NK-92 treated with Interleukin-12 subunit alpha and Interleukin-12 subunit beta, amount 100 ng/mL, for 24 hours (cell line): ENCODE results near the gene IL18R1.

Experiments
- DNase-seq: peaks from one replicate; lab custom pipeline; 2025; lab: John Stamatoyannopoulos, UW

The IL18R1 gene

DNA sequence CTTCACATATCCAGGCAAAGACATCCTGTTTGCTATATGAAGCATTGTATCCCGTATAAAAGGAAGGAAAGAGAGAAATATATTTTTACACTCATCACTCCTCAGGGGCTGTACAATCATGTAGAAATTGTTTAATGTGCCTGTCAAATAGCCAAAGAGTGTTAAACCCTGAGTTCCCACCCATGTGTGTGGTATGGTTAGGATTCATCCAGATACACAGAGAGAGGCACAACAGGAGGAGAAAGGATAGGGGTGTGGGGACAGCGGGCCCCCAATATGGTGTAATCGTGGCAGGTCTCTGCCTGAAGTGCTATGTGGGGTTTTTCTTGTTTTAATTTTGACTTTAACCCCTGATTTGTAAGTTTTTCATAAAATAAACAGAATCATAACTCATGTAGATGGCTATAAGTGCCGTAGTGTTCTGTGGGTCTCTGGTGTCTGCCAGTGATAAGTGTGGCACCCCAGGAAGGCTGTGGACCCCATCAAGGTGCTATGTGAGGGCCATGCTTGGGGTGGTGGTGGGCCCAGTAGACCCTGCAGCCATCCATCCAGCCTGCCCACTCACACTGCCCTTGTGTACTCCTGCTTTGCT lies 10.2 kb upstream of the IL18R1 start:
- no peak for DNase-seq

DNA sequence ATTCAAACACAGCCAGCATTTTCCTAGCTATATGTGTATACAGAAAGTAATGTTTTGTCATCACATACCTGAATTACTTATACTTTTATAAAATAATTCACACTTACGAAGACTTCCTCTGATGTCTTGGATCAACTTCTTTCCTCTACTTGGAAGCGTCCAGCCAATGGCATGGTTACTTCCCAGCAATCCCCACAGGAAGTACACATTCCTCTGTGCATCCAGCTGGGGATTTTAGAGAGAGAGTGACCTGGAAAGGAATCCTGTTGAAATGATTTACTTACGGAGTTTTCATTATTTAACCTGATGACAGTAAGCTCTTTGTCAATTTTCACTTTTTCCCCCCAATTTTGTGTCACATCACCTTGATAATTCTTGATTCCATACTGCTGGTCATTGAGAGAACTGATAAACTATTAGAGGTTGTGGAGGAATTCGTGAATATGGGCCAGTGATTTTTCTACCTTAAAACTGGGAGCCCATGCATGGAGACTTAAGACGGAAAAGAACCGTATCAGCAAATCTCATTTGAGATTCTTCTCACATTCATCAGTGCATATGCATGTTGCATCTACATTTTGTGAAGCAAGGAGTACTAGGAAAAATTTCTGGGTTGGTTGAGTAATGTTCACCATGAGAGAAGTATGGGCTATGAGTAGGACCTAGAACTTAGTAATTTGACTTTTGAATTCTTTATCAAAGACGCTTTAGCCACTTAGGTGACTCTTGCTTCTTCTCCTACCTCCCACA lies 9.0 kb upstream of the IL18R1 start:
- DNase-seq: no peak

DNA sequence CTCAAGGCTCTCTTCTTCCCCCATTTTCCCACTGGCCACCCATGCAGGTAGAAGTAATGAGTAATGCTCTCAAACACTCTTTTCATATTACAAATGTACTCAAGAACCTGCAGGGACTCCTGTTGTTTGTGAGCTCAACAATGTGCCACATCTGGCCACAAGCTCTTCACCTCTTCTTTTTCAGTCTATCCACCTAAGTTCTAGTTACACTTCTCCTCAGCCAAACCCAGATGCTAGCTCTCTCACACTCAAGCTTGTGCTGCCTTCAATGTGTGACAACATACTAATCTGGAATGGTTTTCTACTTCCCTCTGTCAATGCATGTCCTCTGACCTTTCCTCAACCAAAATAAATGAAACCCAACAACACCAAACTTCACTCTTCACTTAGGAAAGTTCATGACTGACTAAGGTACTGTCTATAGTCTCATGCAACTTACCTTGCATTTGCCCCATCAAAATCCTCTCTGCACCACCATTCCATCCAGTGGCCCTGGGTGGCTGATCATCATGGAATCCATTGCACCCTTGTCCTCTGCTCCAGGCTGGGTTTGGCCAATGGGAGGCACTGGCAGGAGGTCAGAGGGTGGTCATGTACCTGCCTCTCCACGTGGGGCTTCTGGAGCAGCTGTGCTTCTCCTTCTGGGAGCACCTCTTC lies 5.3 kb upstream of the IL18R1 start:
- no peak for DNase-seq

DNA sequence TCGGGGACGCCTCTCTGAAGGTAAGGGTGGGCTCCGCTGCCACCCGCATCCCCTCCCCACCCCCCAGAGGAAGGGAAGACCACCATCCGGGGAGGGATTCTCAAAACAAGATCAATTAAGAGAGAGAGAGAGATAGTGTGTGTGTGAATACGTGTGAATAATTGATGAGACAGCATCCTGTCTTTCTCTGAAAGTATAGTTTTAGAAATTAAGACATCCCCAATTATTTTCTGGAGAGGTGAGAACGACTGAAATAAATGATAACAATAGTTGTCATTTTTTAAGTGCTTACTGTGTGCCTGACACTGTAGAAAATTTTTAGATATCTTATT lies 751 bp downstream of the IL18R1 start:
- DNase-seq: no peak

DNA sequence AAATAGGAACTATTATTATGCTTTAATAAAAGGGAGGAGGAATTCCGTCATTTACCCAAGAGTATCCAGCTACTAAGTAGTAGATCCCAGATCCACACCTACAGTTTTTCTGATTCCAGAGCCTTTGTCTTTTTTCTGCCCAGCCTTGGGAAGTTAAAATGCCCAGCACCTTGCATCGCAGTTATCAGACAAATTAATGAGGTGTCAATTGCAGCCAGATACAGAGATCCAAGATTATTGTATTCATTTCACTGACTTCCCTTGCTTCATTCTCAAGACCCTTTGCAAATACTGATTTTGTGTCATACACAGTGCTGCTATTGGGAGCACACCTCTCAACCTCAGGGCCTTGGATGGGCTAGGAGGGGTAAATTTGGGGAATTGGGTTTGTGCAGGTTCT lies 1.1 kb downstream of the IL18R1 start:
- no peak for DNase-seq

DNA sequence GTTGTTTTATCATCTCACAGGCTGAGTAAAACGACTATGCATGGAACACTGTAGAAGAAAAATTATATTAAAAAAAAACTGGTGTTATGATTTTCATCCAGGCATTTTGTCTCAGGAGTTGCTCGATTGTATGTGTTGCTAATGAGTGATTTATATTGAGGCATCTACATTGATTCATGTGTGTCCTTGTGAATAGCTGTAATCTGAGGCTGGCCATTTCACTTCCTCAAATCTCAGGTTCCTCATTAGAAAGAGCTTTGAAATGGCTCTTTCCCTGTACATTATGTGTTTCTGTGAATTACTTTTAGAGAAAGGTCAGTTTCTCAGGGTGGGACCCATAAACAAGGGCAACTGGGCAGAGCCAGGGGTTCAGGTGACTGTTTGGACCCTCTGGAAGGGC lies 2.3 kb downstream of the IL18R1 start:
- DNase-seq: no peak

DNA sequence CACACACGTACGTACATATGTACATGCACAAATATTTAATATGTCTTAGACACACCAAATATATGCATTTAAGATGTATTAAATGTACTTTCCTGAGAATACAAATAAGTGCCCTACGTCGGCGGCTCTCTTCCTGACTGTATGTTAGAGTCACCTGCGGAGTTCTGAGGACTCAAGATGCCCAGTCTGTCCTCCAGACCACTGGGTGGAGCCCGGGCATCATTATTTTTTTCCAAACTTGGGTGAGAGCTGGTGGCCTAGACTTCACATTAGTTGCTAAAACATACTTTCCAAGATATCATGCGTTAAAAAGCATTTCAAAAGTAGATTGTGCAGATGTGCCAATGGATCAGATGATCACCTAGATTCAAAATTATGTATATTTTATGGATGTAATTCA lies 2.9 kb downstream of the IL18R1 start:
- DNase-seq: peak; percentile 27

DNA sequence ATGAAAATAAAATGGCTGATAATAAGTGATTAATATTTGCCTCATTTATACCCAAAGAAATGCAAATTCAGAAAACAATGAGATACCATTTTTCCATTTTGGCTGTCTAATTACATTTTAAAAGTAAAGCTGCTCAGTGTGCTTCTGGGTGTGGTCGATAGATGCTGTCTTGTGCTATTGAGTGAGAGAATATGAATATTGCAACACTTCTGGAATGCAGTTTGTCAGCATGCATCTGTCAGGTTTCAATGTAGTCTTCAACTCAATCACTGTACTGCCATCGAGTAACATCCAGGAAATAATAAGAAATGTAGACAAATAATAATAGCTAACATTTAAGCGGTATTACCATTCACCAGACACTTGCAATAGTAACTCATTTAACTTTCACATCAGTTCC lies 3.9 kb downstream of the IL18R1 start:
- DNase-seq: no peak

DNA sequence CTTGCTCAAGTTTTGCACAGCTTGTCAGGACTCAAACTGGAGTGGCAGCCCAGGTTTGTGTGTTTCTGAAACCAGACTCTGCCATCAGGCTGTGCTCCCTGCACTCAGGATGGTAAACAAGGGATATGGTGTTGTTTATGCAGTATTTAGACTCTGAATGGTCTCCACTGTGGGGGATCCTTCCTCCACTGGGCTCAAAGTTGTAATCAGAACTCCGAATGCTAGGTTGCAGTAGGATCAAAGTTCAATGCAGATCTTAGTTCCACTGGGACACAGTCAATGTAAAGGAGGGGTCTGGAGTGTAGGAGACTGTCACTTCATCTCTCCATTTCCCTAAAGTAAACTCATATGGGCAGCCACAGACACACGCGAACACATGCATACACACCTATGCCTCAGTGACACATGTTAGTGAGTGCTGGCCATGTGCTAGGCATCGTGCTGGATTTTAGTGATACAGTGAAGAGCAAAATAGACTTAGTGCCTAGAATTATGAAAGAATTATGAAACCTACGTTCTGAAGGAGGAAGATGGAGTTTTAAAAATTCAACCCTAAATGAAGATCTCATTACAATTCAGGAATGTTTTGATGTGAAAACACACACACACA lies 6.1 kb downstream of the IL18R1 start:
- no peak for DNase-seq

DNA sequence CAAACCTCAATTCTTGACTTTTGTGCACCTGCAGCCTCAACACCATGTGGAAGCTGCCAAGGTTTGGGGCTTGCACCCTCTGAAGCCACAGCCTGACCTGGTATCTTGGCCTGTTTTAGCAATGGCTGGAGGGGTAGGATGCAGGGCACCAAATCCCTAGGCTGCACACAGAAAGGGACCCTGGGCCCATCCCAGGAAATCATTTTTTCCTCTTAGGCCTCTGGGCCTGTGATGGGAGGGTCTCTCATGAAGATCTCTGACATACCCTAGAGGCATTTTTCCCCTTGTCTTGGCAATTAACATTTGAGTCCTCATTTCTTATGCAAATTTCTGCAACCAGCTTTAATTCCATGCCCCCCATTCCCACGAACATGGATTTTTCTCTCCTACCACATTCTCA lies 10.2 kb downstream of the IL18R1 start:
- DNase-seq: no peak

DNA sequence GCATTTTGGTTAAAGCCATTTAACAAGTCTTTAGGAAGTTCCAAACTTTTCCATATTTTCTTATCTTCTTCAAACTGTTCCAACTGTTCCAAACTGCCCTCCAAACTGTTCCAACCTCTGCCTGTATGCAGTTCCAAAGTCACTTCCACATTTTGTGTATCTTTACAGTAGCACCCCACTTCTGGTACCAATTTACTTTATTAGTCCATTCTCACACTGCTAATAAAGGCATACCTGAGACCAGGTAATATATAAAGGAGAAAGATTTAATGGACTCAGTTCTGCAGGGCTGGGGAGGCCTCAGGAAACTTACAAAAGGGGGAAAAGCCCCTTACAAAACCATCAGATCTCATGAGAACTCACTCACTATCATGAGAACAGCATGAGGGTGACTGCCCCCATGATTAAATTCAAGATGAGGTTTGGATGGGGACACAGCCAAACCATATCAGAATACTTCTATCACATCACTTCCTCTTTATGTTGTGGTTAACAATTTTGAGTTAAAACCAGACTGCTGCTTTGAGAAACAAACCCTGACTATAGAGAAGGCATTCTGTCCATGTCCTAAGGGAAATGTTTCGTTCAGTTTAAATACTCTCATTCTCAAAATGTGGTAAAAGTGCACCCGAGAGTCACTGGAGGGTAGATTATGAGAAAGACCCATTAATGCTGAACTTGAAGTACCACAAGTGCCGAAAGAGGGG lies 11.0 kb downstream of the IL18R1 start:
- no peak for DNase-seq

DNA sequence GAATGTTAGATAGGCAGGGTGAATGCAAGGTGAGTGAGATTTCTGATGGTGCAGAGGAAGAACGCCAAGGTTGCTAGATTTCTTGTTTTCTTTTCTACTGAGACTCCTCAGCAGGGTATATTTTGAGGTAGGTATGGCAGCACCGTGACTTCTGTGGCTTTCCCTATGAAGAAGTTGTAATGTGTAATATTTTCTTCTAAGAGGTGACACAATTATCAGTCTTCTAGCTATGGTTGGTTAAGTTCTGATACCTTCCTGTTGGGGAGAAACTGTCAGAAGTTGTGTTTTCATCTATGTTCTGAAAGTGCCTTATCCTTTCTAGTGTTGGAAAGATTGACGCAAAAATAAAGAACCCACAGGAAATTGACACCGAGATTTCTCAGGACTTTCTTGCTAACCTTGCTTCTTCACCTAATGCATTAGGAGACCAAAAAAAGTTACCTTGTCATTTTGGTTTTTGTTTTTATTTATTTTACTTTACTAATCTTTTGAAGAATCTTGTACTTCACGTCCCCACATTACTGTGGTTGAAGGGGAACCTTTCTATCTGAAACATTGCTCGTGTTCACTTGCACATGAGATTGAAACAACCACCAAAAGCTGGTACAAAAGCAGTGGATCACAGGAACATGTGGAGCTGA lies 11.9 kb downstream of the IL18R1 start:
- no peak for DNase-seq

DNA sequence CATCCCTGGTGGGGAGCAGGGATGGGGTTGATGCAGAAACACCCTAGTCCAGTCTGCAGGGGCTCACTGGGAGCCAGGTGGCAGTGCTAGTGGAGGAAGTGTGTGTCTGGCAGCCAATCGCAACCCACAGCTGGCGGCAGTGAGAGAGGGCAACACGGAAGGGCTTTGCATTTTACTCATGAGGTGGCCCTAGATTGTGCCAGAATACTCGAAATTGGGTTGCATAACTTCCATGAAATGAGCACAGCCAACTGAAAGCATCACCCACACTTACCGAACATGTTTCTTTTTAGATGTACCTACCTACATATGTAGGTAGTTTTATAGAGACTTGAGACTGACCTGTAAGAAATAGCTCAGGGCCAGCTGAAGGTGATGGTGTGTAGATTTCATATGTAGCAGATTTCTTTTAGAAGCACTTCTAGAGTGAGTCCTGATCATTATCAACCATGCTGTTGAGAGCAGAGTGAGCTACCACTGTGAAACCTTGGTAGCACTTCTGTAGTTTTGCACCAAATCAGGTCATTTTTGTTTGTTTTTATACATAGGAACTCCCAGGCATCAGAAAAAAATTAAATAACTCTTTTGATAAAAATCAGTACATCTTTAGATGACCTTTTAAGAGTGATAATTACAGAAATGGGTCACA lies 13.0 kb downstream of the IL18R1 start:
- peak; percentile 58 for DNase-seq

DNA sequence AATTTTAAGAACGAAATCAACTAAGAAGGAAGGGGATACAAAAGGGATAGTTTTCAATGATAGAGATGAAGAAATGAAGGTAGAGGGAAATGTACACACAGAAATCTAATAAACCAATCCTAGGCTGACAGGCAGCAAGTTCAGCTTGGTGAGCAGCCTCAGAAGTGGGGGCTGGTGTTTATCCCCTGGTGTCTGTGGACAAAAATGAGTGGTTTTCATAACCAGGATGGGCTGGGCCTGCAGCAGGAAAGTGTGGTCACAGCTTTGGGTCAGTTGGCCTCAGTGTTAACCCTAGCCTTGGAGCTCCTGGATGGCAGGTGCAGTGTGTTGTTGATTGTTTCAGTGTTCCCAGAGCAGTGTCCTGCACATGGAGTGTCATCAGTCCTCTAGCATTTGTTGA lies 14.3 kb downstream of the IL18R1 start:
- DNase-seq: peak; percentile 30

DNA sequence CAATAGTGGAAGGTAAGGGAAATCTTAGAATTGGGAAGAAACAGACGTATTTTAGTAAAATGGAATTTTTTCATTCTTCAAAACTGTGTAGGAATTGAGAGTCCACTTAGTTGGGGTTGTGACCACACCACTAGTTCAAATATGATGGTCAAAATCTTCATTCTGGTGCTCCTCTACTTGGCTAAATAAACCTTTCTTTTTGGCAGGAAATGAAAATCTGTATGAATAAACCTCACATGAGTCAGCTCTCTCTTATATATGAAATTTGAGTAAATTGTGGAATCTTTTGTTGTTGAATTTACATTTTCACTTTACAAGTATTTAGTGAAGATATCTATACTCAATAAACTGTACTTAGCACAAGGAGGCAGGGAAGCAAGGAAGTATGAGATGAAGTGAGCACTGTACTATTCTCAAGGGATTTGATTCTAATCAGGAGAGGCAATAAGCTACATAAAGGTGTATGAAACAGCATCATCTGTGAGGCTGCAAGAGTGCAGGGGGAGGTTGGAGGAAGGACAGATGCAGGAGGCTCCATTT lies 20.5 kb downstream of the IL18R1 start:
- DNase-seq: no peak

DNA sequence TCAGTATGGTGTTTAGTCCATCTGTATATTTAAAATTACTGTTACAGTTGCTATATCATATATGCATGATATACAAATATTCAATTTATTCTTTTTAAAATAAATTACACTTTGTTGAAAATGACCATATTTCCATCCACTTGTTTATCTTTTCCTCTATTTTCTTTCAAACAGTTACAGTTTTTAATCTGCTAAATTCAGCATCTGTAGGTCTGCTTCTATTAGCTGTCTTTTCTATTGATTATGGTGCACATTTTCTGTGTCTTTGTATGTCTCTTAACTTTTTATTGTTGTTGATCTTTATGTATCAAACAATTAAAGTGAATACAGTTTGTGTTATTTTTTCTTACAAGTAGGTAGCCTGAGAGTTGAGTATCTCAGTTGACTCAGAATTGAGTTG lies 28.1 kb downstream of the IL18R1 start:
- no peak for DNase-seq

DNA sequence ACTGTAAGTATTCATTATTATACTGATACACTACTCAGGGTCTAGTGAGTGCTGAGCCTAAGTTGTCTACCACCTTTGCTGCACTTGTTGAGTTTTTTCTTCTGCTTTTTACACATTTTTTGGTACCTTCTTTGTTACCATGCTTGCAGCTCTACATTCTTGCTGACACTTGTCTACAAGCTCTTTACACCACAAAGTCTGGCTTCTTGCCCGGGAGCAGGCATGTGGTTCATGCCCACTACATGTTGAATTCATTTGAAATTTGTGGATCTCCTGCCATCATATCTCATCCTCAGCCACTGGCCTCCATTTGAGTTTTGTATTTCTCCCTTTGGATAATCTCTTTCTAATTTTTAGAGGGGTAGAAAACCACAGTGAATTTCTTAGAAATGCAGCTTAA lies 29.9 kb downstream of the IL18R1 start:
- no peak for DNase-seq

DNA sequence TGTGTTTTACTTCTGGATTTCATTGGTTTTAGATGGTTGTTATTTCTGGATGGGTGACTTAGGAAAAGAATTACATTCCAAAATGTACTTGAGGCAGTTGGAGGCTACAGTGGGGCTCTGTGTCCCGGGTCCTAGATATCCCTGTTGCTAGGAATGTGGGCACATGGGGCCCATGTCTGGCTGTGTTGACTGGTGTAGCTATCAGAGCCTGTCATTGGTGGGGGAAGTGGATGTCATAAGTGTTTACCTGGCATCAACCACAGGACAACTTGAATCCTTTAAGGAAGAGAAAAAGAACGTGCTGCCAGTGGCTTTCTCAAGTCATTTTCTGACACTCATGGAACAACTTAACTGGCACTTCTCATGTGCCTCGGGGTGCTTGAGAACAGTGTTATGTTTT lies 30.4 kb downstream of the IL18R1 start:
- no peak for DNase-seq

DNA sequence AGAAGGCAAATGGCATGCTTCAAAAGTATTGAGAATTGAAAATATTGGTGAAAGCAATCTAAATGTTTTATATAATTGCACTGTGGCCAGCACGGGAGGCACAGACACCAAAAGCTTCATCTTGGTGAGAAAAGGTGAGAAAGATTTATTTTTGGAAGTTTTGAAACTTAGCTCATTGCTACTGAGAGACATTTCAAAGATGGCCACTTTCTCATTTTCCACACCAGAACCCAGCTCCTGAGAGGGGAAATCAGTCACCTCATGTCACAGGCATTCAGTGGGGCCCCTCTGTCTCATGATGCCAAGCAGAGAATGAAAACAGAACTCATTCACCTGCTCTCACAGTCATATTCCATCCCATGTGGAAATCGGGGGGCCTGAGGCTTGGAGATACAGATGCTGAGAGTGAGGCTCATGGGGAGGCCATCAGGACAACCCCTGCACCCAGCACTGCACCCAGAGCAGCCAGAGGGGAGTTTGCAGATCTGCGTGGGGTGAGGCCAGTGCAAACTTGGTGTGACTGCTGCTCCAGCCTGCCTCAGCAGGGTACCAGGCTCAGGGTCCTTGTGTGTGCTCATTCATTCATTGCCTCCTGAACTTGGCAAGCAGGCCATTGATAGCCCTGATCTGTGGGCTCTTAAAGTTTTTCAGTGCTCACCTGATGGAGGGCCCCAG lies 31.4 kb downstream of the IL18R1 start:
- no peak for DNase-seq

DNA sequence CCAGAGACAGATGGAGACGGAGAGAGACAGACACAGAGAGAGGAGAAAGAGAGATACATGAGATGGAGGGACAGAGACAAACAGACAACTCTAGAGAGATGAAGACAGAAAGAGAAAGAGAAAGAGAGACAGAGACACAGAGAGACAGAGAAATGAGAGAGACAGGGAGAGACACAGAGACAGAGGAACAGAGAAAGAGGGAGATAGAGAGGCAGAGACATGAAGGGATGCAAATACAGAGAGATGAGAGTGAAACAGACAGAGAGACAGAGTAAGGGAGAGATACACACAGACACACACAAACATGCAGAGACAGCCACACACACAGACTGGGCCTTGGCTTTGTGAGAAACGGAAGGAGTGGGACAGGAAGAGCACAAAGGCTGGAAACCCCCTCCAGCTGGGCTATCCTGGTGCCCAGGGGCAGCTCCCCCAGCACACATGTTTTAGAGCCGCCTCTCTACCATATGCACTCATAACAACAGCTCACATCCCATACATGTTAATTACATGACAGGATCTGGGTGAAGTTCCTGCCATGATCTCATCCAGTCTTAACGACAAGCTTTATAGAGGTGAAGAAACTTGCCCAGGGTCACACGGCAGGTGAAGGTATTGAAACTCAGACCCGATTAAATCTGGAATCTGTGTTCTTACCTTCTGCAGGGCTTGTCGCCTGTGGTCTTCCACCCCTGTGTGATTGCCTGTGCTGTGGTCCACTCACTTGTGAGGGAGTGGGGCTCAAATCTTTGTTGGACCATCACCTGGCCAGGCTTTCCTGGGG lies 32.4 kb downstream of the IL18R1 start:
- DNase-seq: no peak
